NB4 (cell line): ENCODE results near the gene WASF3.

ENCODE experiments used
- CTCF ChIP-seq: IDR thresholded peaks from one replicate; pipeline ENCODE4 v1.5.1; 2012; ENCODE audit warnings: low read depth, low read length
- MAX ChIP-seq: IDR thresholded peaks from 2 replicates; pipeline ENCODE4 v1.6.1; 2011; ENCODE audit warnings: low read depth, low read length
- MYC ChIP-seq: IDR thresholded peaks from 2 replicates; pipeline ENCODE4 v1.6.1; 2011; ENCODE audit warnings: low read depth, low read length
- POLR2A ChIP-seq: IDR thresholded peaks from 2 replicates; pipeline ENCODE4 v1.6.1; 2011; ENCODE audit warnings: mild to moderate bottlenecking; ENCODE audit not compliant: insufficient read length; ENCODE audit errors: extremely low read depth

- TF ChIP-seq CTCF: no peak
- TF ChIP-seq POLR2A: no peak
- TF ChIP-seq MYC: no peak
- no peak for TF ChIP-seq MAX
These were observed 6.1 kb upstream of the WASF3 start for GRCh38 chr13:26551255-26551860.
